ENCODE data around the gene CPT1C.

DNA sequence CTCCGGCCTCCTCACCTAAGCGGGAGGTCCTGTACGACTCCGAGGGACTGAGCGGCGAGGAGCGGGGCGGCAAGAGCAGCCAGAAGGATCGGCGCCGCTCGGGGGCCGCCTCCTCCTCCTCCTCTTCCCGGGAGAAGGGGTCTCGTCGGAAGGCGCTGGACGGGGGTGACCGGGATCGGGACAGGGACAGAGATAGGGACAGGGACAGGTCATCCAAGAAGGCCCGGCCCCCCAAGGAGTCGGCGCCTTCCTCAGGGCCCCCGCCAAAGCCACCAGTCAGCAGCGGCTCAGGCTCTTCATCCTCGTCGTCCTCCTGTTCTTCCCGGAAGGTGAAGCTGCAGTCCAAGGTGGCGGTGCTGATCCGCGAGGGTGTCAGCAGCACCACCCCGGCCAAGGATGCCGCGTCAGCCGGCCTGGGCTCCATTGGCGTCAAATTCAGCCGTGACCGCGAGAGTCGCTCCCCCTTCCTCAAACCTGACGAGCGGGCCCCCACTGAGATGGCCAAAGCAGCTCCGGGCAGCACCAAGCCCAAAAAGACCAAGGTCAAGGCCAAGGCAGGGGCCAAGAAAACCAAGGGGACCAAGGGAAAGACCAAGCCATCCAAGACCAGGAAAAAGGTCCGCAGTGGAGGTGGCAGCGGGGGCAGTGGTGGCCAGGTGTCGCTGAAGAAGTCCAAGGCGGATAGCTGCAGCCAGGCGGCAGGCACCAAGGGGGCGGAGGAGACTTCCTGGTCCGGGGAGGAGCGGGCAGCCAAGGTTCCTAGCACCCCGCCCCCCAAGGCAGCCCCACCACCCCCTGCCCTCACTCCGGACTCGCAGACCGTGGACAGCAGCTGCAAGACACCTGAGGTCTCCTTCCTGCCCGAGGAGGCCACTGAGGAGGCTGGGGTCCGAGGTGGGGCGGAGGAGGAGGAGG lies 38.1 kb upstream of the CPT1C start:
- TF ChIP-seq, protein P1, sequence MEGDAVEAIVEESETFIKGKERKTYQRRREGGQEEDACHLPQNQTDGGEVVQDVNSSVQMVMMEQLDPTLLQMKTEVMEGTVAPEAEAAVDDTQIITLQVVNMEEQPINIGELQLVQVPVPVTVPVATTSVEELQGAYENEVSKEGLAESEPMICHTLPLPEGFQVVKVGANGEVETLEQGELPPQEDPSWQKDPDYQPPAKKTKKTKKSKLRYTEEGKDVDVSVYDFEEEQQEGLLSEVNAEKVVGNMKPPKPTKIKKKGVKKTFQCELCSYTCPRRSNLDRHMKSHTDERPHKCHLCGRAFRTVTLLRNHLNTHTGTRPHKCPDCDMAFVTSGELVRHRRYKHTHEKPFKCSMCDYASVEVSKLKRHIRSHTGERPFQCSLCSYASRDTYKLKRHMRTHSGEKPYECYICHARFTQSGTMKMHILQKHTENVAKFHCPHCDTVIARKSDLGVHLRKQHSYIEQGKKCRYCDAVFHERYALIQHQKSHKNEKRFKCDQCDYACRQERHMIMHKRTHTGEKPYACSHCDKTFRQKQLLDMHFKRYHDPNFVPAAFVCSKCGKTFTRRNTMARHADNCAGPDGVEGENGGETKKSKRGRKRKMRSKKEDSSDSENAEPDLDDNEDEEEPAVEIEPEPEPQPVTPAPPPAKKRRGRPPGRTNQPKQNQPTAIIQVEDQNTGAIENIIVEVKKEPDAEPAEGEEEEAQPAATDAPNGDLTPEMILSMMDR (IDR thresholded peaks at IDR 0.05; ENCODE audit: control extremely low read depth in 1 of 3, insufficient read depth in 1 of 3, low read depth in 1 of 3, low read length in 3 of 3): no peak
- TF ChIP-seq POLR2AphosphoS5 (IDR thresholded peaks at IDR 0.05; ENCODE audit: low read depth, low read length) (no peak), JUND (IDR thresholded peaks at IDR 0.05; ENCODE audit: low read length) (no peak), BCL11A (IDR thresholded peaks at IDR 0.05; ENCODE audit: low read depth in 2 of 2, low read length in 2 of 2) (no peak), RAD21 (IDR thresholded peaks at IDR 0.05 in 1 of 2, conservative IDR thresholded peaks at IDR 0.05 in 1 of 2; ENCODE audit: low read depth in 2 of 2, low read length in 2 of 2) (no peak), EP300 (IDR thresholded peaks at IDR 0.05; ENCODE audit: borderline replicate concordance in 1 of 2, low read depth in 2 of 2, low read length in 2 of 2) (no peak)

All from H1 (cell line).